ENCODE data around the gene CCS. TPM values are rescaled to one million over a fixed set of nuclear protein-coding genes. Genes with fewer than 3 reads are reported as not detected.

The CCS gene
- total and polyA plus RNA-seq, 2 donors (not counting 1 experiment from before 2014, with no cell fraction given): 87.8 to 174 TPM

DNA sequence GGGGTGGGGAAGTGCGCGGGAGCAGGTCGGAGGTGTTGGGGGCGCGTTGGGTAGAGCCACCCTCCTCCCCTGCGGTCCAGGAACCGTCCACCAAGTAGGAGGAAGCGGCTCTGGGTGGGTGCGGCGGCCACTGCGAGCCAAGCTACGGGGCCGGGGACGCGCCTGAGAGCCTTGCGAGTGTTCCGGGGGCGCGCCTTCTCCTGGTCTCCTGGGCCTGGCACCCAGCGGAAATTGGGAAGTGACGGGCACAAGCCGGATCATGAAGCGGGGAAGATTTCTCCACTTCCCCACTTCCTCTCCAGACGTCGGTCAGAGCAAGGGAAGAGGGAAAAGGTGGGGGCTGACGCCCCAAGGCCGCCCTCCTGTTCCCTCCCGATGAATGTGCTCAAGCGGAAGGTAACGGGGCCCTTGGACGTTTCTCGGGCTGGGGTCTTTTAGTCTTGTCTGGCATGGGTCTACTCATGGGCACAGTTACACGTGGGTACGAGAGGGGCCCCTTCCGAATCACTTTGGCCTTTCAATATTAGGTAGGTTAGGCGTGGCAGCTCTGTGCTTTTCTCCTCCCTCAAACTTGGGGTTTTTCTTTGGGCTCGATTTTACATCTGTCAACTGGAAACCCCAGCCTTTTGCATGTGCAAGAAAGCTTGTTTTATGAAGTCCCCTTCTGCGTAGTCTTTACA, 24.3 kb downstream of the CCS start:
- TF ChIP-seq EZH2 (IDR thresholded peaks at IDR 0.05; ENCODE audit: borderline replicate concordance, insufficient read depth, low read depth, low read length, poor library complexity, severe bottlenecking): no peak
- TF ChIP-seq, protein P1, sequence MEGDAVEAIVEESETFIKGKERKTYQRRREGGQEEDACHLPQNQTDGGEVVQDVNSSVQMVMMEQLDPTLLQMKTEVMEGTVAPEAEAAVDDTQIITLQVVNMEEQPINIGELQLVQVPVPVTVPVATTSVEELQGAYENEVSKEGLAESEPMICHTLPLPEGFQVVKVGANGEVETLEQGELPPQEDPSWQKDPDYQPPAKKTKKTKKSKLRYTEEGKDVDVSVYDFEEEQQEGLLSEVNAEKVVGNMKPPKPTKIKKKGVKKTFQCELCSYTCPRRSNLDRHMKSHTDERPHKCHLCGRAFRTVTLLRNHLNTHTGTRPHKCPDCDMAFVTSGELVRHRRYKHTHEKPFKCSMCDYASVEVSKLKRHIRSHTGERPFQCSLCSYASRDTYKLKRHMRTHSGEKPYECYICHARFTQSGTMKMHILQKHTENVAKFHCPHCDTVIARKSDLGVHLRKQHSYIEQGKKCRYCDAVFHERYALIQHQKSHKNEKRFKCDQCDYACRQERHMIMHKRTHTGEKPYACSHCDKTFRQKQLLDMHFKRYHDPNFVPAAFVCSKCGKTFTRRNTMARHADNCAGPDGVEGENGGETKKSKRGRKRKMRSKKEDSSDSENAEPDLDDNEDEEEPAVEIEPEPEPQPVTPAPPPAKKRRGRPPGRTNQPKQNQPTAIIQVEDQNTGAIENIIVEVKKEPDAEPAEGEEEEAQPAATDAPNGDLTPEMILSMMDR (IDR thresholded peaks at IDR 0.05): no peak
- under 1% methylated on average over 29 of the region's 38 CpGs for WGBS (ENCODE audit: insufficient coverage)
- Histone ChIP-seq H4K20me1 (ENCODE audit: control insufficient read depth, insufficient read depth, low read length, poor library complexity, severe bottlenecking) (peaks cover 51% of the 10 kb centered on the region), H3K4me1 (ENCODE audit: control insufficient read depth in 2 of 2, insufficient read depth in 2 of 2, low read length in 2 of 2) (peaks cover 48 to 64% of the 10 kb centered on the region in 2 donors), H3K27me3 (replicated peaks in 1 of 4; ENCODE audit: control extremely low read depth in 1 of 4, control insufficient read depth in 3 of 4, insufficient read depth in 4 of 4, low read length in 3 of 4) (no peaks in the 10 kb centered on the region), H2AFZ (ENCODE audit: insufficient read depth, low read depth, low read length, poor library complexity, severe bottlenecking) (peak overlapping the region; percentile 96), H3K4me2 (replicated peaks; ENCODE audit: low read depth, low read length, poor library complexity, severe bottlenecking) (peak overlapping the region; percentile 99), H3K9ac (ENCODE audit: low read length) (peak overlapping the region; percentile 91), H3K4me3 (ENCODE audit: control extremely low read depth in 1 of 5, extremely low read depth in 1 of 5, insufficient read depth in 1 of 5, low read depth in 2 of 5, low read length in 4 of 5) (peak overlapping the region; percentile 69 to 97 (median 94)), H3K79me2 (ENCODE audit: control insufficient read depth, insufficient read depth, low read length) (peaks cover 95% of the 10 kb centered on the region), H3K36me3 (replicated peaks in 1 of 2; ENCODE audit: control extremely low read depth in 1 of 2, control insufficient read depth in 1 of 2, extremely low read depth in 1 of 2, insufficient read depth in 2 of 2, low read length in 1 of 2) (peaks cover 0 to 24% of the 10 kb centered on the region in 2 experiments), H3K27ac (ENCODE audit: low read length in 2 of 2) (peak overlapping the region; percentile 85 to 90), H3K9me3 (ENCODE audit: control extremely low read depth in 1 of 3, control insufficient read depth in 2 of 3, insufficient read depth in 1 of 3, low read length in 2 of 3) (no peaks in the 10 kb centered on the region)
- H3K4me3 Mint-ChIP-seq: peak overlapping the region; percentile 99
- intact Hi-C loops (cut with micrococcal nuclease): loop anchor here (1.0 to 2.0 kb wide), 2 partner anchors 38 to 70 kb away; partner anchors contain the start of genes ACTN3 and ZDHHC24
- no peaks in the 10 kb centered on the region for H3K9me3 Mint-ChIP-seq (ENCODE audit: insufficient read depth)
- ATAC-seq (ENCODE audit: low read depth) (no peak), DNase-seq (no peak)
- ChIA-PET POLR2A (interaction anchor here (0.6 to 5.2 kb wide), 10 partner anchors 8 to 1242 kb away, joined by 3 to 53 read pairs (median 7); partner anchors contain the start of genes CCDC87, CCS, RBM4 and RBM4B), CTCF (interaction anchor here (1.0 to 4.5 kb wide), 8 partner anchors 11 to 61 kb away, joined by 3 to 32 read pairs (median 8); partner anchors contain the start of genes CCDC87, CCS, RBM4 and RBM4B)
- peaks cover 59% of the 10 kb centered on the region for H3K4me1 Mint-ChIP-seq
- H3K27me3 Mint-ChIP-seq: no peaks in the 10 kb centered on the region
- peak overlapping the region; percentile 99 for H3K27ac Mint-ChIP-seq

Data from B cell (primary cell).